Lower leg skin (tissue), 3 donors: Measurements from ENCODE around the gene SLC9A2.

ENCODE experiments used
- CTCF ChIP-seq, 3 donors: fragments of 450-650 bp; IDR thresholded peaks; one replicate each; pipeline ENCODE4 v1.5.1; 2016; ENCODE audit warnings: antibody characterized with exemption in 3 of 3, mild to moderate bottlenecking in 3 of 3, moderate library complexity in 2 of 3
- POLR2A ChIP-seq, 2 donors: fragments of 450-650 bp; IDR thresholded peaks; one replicate each; pipeline ENCODE4 v1.6.1; 2016 to 2017; ENCODE audit warnings: antibody characterized with exemption in 2 of 2, mild to moderate bottlenecking in 1 of 2, moderate library complexity in 1 of 2

- TF ChIP-seq CTCF (IDR thresholded peaks at IDR 0.05) (no peak), POLR2A (IDR thresholded peaks at IDR 0.05) (no peak)
Observed at GRCh38 chr2:102690012-102690411, 70.7 kb downstream of the SLC9A2 start.
